Esophagus squamous epithelium (tissue), 4 donors: ENCODE data around the gene TMPRSS11F.

Source experiments
- POLR2A ChIP-seq, 4 donors: fragments of 450-650 bp; IDR thresholded peaks; one replicate each; pipeline ENCODE4 v1.6.1; 2017; ENCODE audit warnings: antibody characterized with exemption in 4 of 4, mild to moderate bottlenecking in 4 of 4, moderate library complexity in 3 of 4
- TF ChIP-seq, protein P1 (sequence below), 6 experiments: fragments of 450-650 bp in 4 of 6; fragments of 200-600 bp in 2 of 6; sonication (generic) in 2 of 6; IDR thresholded peaks; one replicate each; pipeline ENCODE4 v1.5.1; 2016 to 2019; ENCODE audit warnings: antibody characterized with exemption in 6 of 6, mild to moderate bottlenecking in 4 of 6, moderate library complexity in 4 of 6

DNA sequence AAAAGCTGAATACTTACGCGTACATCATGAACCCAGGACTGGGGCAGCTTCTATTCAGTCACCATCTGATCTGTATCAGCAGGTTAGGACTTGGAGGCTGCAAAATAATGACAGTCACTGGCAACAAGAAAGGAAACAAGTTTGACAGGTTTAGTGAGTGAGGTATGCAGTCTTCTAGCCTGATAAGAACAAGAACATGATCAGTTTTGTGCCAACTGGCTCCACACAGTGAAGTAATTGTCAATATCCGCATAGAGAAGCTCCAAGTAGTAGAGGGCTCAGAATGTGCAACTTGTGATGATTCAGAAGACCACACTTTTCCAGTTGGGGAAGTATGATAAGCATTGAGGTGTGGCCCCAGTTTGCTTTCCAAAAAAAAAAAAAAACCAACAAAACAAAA, at the start of gene TMPRSS11F:
- TF ChIP-seq, protein P1, sequence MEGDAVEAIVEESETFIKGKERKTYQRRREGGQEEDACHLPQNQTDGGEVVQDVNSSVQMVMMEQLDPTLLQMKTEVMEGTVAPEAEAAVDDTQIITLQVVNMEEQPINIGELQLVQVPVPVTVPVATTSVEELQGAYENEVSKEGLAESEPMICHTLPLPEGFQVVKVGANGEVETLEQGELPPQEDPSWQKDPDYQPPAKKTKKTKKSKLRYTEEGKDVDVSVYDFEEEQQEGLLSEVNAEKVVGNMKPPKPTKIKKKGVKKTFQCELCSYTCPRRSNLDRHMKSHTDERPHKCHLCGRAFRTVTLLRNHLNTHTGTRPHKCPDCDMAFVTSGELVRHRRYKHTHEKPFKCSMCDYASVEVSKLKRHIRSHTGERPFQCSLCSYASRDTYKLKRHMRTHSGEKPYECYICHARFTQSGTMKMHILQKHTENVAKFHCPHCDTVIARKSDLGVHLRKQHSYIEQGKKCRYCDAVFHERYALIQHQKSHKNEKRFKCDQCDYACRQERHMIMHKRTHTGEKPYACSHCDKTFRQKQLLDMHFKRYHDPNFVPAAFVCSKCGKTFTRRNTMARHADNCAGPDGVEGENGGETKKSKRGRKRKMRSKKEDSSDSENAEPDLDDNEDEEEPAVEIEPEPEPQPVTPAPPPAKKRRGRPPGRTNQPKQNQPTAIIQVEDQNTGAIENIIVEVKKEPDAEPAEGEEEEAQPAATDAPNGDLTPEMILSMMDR (IDR thresholded peaks at IDR 0.05) = no peak
- no peak for TF ChIP-seq POLR2A (IDR thresholded peaks at IDR 0.05)
